ENCODE data around the gene TMEM143.

GRCh38 chr19:48315712-48316111 lies 48.0 kb downstream of the TMEM143 start:
- TF ChIP-seq CTCF (conservative IDR thresholded peaks at IDR 0.05) (no peak), EZH2 (IDR thresholded peaks at IDR 0.05; ENCODE audit: low read depth) (no peak)
